IPS-18c (cell line): ENCODE data around the gene KCNK3.
"Not testable (repeated sequence)": the region's sequence is repeated elsewhere in the genome, so short reads cannot be mapped to it uniquely, and the experiment has no call there.

Experiments used
- H3K4me3 ChIP-seq: 2 replicates; pipeline ENCODE4 v1.7.0; 2013; ENCODE audit warnings: low read depth, mild to moderate bottlenecking, low read length, moderate library complexity; ENCODE audit not compliant: insufficient read depth
- H3K9me3 ChIP-seq: one replicate; pipeline ENCODE4 v1.6.1; 2013; ENCODE audit warnings: mild to moderate bottlenecking, low read length, moderate library complexity; ENCODE audit not compliant: control insufficient read depth, insufficient read depth

KCNK3 gene

GRCh38 chr2:26754972-26755670 lies 62.6 kb downstream of the KCNK3 start:
- peaks cover 4% of the 10 kb centered on the region for H3K9me3 ChIP-seq
- no peak overlapping the region for H3K4me3 ChIP-seq

- peaks cover 4% of the 10 kb centered on the region for H3K9me3 ChIP-seq
- H3K4me3 ChIP-seq: no peak overlapping the region
These were observed 63.8 kb downstream of the KCNK3 start for GRCh38 chr2:26756337-26756736.

- H3K4me3 ChIP-seq: no peak overlapping the region
These were observed 65.6 kb downstream of the KCNK3 start for GRCh38 chr2:26757873-26758789.

GRCh38 chr2:26758790-26759321 lies 66.3 kb downstream of the KCNK3 start:
- Histone ChIP-seq H3K9me3 (no peaks in the 10 kb centered on the region), H3K4me3 (no peak overlapping the region)

More at GRCh38 chr2:26757873-26758789, 65.6 kb downstream of the KCNK3 start:
- H3K9me3 ChIP-seq: no peaks in the 10 kb centered on the region

GRCh38 chr2:26759845-26760244 lies 67.3 kb downstream of the KCNK3 start:
- H3K9me3 ChIP-seq: no peaks in the 10 kb centered on the region

GRCh38 chr2:26760991-26761390 lies 68.5 kb downstream of the KCNK3 start:
- H3K9me3 ChIP-seq, H3K4me3 ChIP-seq: not testable (repeated sequence)

More at GRCh38 chr2:26759845-26760244, 67.3 kb downstream of the KCNK3 start:
- no peak overlapping the region for H3K4me3 ChIP-seq

- Histone ChIP-seq H3K9me3 (no peaks in the 10 kb centered on the region), H3K4me3 (no peak overlapping the region)
These were observed 70.5 kb downstream of the KCNK3 start for GRCh38 chr2:26763019-26763418.

- Histone ChIP-seq H3K4me3 (peak within 1 kb of the TSS; percentile 85), H3K9me3 (no peaks in the 10 kb centered on the region)
These were observed 71.8 kb downstream of the KCNK3 start, which contains the start of gene SLC35F6 for GRCh38 chr2:26764078-26764887. Gene SLC35F6 (plus strand): TSS chr2:26764284. CDS start chr2:26764350, 66 bp downstream.

- Histone ChIP-seq H3K9me3 (no peaks in the 10 kb centered on the region), H3K4me3 (peak overlapping the region; percentile 85; the same call in 1 of the 2 replicates)
These were observed 72.4 kb downstream of the KCNK3 start for GRCh38 chr2:26764906-26765305.

- Histone ChIP-seq H3K9me3 (no peaks in the 10 kb centered on the region), H3K4me3 (no peak overlapping the region)
These were observed 73.1 kb downstream of the KCNK3 start for GRCh38 chr2:26765475-26766200.

GRCh38 chr2:26767129-26767528 lies 74.6 kb downstream of the KCNK3 start:
- Histone ChIP-seq H3K4me3 (no peak overlapping the region), H3K9me3 (no peaks in the 10 kb centered on the region)

GRCh38 chr2:26767894-26768487 lies 75.5 kb downstream of the KCNK3 start:
- Histone ChIP-seq H3K9me3 (no peaks in the 10 kb centered on the region), H3K4me3 (no peak overlapping the region)

GRCh38 chr2:26768759-26769088 lies 76.2 kb downstream of the KCNK3 start:
- H3K9me3 ChIP-seq: no peaks in the 10 kb centered on the region
- H3K4me3 ChIP-seq: no peak overlapping the region

GRCh38 chr2:26769089-26769761 lies 76.7 kb downstream of the KCNK3 start:
- no peak overlapping the region for H3K4me3 ChIP-seq
- H3K9me3 ChIP-seq: no peaks in the 10 kb centered on the region

- Histone ChIP-seq H3K9me3 (no peaks in the 10 kb centered on the region), H3K4me3 (no peak overlapping the region)
These were observed 78.6 kb downstream of the KCNK3 start for GRCh38 chr2:26770986-26771586.
